NB4 (cell line): Measurements from ENCODE around the gene MOCS2.

Experiments
- CTCF ChIP-seq: IDR thresholded peaks from one replicate; pipeline ENCODE4 v1.5.1; 2012; ENCODE audit warnings: low read depth, low read length
- MYC ChIP-seq: IDR thresholded peaks from 2 replicates; pipeline ENCODE4 v1.6.1; 2011; ENCODE audit warnings: low read depth, low read length
- POLR2A ChIP-seq: IDR thresholded peaks from 2 replicates; pipeline ENCODE4 v1.6.1; 2011; ENCODE audit warnings: mild to moderate bottlenecking; ENCODE audit not compliant: insufficient read length; ENCODE audit errors: extremely low read depth
- TF ChIP-seq, protein P1 (sequence below): IDR thresholded peaks from 2 replicates; pipeline ENCODE4 v1.6.1; 2011; ENCODE audit warnings: low read depth, low read length

DNA sequence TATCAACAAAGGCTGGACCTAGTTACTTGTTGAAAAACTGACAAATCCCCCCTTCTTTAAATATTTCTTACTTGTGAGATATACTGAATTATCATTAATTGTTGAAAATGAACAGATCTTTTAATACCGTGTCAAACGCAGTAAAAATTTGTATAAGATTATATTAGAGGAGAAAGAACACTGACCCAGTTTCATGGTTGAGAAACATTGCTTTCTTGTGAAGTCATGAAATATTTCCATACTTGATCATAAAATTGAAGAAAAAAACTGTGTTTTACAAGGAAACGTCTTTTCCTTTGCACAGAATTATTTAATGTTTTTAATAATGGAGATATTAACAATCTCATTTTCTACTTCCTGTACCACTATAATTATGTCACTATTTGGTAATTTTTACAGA lies 45.8 kb downstream of the MOCS2 start:
- no peak for TF ChIP-seq POLR2A
- no peak for TF ChIP-seq CTCF
- TF ChIP-seq, protein P1, sequence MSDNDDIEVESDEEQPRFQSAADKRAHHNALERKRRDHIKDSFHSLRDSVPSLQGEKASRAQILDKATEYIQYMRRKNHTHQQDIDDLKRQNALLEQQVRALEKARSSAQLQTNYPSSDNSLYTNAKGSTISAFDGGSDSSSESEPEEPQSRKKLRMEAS, result no peak
- no peak for TF ChIP-seq MYC
